ENCODE data around the gene LMF1. TPM values are rescaled to one million over a fixed set of nuclear protein-coding genes. Genes with fewer than 3 reads are reported as not detected.

Gene LMF1
- total and polyA plus RNA-seq, 2 of the 8 experiments (the other 6 are each of a cell fraction or from before 2014, with no cell fraction given): 3.5 to 9.1 TPM

DNA sequence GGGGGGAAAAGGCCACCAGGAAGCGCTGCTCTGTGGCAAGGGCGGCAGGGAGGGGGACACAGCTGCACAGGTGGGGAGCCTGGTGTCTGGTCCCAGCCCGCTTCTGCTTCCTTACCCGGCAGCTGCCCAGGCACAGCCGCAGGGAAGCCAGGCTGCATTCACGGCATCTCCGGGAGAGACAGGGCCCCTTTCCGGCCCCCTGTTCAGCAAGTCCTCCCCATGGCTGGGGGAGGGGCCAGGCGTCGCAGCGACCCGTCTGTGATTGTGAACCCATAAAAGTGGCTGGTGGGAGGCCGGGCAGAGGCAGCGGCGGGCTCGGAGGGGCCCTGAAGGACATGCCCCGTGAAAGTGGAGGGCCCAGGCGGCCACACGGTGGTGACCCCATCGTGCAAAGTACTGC is 39.5 kb upstream of the LMF1 start (continued):
- TF ChIP-seq SAP30 (IDR thresholded peaks at IDR 0.05; ENCODE audit: insufficient read depth, insufficient replicate concordance, low read length): no peak

Data from H1 (cell line).